Measurements from ENCODE around the gene ACE. TPM values are rescaled to one million over a fixed set of nuclear protein-coding genes. Genes with fewer than 3 reads are reported as not detected.

The ACE gene
- total RNA-seq, 4 donors from 2014 or later: 3.1 to 5.8 (median 4.2) TPM

DNA sequence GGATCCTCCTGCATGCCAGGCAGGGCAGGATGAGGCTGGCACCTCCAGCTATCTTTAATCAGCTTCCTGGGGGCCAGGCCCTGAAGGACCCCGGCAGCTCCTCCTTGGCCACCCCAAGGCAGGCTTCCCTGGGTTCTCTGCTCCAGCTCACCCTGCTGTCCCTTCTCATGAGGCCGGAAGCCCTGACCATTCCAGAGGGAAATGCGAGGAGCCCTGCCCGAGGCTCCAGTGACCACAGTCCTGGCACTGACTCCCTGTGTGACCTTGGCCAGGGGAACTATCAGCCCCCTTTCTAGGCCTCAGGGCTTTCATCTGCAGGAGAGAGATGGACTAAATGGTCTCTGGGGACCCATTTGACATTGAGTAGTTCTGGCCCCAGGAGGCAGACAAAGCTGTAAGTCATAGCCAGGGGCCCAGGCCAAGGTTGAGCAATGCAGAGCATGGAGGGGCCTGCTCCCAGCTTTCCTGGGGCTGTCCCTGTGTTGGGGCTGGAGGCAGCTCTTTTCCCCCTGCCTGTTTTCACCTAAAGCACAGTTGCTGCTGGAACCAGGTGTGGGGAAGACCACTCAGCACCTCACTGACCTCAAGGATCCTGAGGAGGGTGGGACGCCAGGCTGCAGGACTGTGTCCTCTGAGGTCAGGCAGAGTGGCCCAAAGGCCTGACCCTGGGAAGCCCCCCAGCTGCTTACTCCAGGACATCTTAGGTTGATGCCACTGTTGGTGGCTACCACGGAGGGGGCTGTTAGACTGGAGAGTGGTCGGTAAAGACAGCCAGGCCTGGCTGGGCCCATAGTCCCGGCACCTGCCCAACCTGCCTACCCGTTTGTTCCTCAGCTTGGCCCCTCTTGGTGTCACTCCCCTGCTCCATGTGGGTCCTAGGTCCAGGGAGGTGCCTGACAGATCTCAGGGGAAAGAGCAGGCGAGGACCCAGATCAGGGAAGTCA is 54.4 kb downstream of the ACE start:
- TF ChIP-seq, protein P1, sequence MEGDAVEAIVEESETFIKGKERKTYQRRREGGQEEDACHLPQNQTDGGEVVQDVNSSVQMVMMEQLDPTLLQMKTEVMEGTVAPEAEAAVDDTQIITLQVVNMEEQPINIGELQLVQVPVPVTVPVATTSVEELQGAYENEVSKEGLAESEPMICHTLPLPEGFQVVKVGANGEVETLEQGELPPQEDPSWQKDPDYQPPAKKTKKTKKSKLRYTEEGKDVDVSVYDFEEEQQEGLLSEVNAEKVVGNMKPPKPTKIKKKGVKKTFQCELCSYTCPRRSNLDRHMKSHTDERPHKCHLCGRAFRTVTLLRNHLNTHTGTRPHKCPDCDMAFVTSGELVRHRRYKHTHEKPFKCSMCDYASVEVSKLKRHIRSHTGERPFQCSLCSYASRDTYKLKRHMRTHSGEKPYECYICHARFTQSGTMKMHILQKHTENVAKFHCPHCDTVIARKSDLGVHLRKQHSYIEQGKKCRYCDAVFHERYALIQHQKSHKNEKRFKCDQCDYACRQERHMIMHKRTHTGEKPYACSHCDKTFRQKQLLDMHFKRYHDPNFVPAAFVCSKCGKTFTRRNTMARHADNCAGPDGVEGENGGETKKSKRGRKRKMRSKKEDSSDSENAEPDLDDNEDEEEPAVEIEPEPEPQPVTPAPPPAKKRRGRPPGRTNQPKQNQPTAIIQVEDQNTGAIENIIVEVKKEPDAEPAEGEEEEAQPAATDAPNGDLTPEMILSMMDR (IDR thresholded peaks at IDR 0.05): no peak
- no peak for TF ChIP-seq POLR2A (IDR thresholded peaks at IDR 0.05)
- WGBS, 2 donors: 93% methylated on average over 8 of the region's 10 CpGs; no CpG with 5 or more reads in 1 of the 2 donors
- no peaks in the 10 kb centered on the region for H3K9me3 ChIP-seq
- H3K27me3 ChIP-seq: peaks cover 0 to 15% (median 0%) of the 10 kb centered on the region in 4 donors
- no peaks in the 10 kb centered on the region for H3K36me3 ChIP-seq
- H3K4me3 ChIP-seq: no peak overlapping the region
- no peak overlapping the region for H3K27ac ChIP-seq
- no peak for DNase-seq
- intact Hi-C loops (cut with DNase I): no loop called here
- H3K4me1 ChIP-seq: no peaks in the 10 kb centered on the region

DNA sequence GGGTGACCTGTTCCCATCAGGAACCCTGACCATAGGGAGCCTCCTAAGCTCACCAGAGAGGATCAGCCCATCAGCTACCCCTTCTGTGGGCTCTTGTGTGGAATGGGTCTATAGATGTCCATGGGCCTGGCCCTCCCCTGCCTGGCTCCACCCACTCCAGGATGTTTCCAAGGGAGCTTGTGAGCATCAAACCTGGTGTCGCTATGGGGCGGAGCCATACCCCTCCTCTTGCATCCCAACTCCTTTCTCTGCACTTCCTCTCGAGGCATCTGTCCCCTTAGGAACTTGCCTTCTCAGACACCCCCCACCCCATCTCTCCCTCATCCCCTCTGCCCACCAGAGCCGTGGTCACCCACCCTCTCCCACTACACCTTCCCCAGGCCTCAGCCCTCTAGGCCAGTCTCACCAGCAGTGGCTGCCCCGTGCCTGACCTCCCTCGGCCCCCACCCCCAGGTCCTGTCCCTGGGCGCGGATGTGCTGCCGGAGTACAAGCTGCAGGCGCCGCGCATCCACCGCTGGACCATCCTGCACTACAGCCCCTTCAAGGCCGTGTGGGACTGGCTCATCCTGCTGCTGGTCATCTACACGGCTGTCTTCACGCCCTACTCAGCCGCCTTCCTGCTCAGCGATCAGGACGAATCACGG is 56.7 kb downstream of the ACE start:
- TF ChIP-seq, protein P1 (IDR thresholded peaks at IDR 0.05): no peak
- TF ChIP-seq POLR2A (IDR thresholded peaks at IDR 0.05): no peak
- Histone ChIP-seq H3K27me3 (peaks cover 3 to 26% (median 5%) of the 10 kb centered on the region in 4 donors), H3K9me3 (no peaks in the 10 kb centered on the region), H3K4me1 (peaks cover 6 to 9% (median 8%) of the 10 kb centered on the region in 3 donors), H3K4me3 (no peak overlapping the region), H3K27ac (no peak overlapping the region), H3K36me3 (no peaks in the 10 kb centered on the region)
- DNase-seq: no peak
- WGBS, 2 donors: 73 to 84% methylated on average over 12 to 18 of the region's 20 CpGs
- intact Hi-C loops (cut with DNase I): no loop called here

DNA sequence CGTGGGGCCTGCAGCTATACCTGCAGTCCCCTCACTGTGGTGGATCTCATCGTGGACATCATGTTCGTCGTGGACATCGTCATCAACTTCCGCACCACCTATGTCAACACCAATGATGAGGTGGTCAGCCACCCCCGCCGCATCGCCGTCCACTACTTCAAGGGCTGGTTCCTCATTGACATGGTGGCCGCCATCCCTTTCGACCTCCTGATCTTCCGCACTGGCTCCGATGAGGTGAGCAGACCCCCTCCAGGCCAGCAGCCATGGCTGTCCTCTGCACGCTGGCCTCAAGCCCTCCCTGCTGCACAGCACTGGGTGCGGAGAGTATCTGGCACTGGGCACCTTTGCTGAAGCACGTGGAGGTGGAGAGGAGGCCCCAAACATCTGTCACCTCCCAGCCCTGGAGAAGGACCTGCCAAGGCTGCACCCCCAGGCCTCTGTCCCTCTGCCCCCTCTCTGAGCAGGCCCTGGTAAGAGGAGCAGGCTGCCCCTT is 57.3 kb downstream of the ACE start:
- Histone ChIP-seq H3K4me1 (peaks cover 6 to 12% (median 8%) of the 10 kb centered on the region in 3 donors), H3K36me3 (no peaks in the 10 kb centered on the region), H3K4me3 (no peak overlapping the region), H3K9me3 (no peaks in the 10 kb centered on the region), H3K27ac (no peak overlapping the region), H3K27me3 (peaks cover 4 to 31% (median 9%) of the 10 kb centered on the region in 4 donors)
- WGBS, 2 donors: 89% methylated on average over 12 to 16 of the region's 17 CpGs
- TF ChIP-seq, protein P1 (IDR thresholded peaks at IDR 0.05): no peak
- TF ChIP-seq POLR2A (IDR thresholded peaks at IDR 0.05): no peak
- DNase-seq: no peak
- intact Hi-C loops (cut with DNase I): no loop called here

DNA sequence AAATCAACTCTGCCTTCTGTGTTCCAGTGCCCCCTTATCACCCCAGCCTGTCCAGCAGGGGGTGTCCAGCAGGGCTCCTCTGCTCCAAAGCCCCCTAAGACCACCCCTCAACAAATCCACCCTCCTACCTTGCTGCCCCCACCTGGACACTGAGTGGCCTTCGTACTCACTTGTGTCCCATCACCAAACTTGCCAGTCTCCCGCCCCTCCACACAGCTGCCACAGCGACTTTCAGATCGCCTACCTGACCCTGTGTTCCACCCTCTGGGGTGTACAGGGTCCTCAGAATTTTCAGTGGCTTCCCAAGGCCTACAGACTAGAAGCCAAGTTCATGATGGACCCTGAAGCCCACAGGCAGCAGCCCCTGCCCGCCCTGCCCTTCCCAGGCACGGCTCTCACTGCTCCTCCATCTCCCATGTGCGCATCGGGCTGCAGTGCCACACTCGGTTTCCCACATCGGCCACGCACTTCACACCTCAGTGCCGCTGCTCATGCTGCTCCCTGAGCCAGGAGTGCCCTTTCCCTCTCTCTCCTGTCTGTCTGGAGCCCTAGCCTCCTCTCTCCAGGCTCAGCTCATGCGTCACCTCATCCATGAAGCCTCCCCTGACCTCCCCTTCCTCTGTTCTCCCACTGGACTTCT is 58.1 kb downstream of the ACE start:
- DNase-seq: no peak
- H3K27ac ChIP-seq: no peak overlapping the region
- TF ChIP-seq, protein P1 (IDR thresholded peaks at IDR 0.05): no peak
- TF ChIP-seq POLR2A (IDR thresholded peaks at IDR 0.05): no peak
- H3K27me3 ChIP-seq: peaks cover 4 to 39% (median 10%) of the 10 kb centered on the region in 4 donors
- H3K4me3 ChIP-seq: no peak overlapping the region
- peaks cover 6 to 12% (median 8%) of the 10 kb centered on the region in 3 donors for H3K4me1 ChIP-seq
- intact Hi-C loops (cut with DNase I): no loop called here
- no peaks in the 10 kb centered on the region for H3K9me3 ChIP-seq
- WGBS, 2 donors: 76 to 91% methylated on average over 11 to 12 of the region's 13 CpGs
- no peaks in the 10 kb centered on the region for H3K36me3 ChIP-seq

Data from esophagus squamous epithelium (tissue), 5 donors.